HT1080 (cell line): Measurements from ENCODE around the gene RTN4RL1. TPM values are rescaled to one million over a fixed set of nuclear protein-coding genes. Genes with fewer than 3 reads are reported as not detected.
A peak's percentile ranks its signal among the peaks of the same experiment; 100 is the strongest.

Experiments
- DNase-seq: peaks from one replicate; pipeline ENCODE4 v3.0.0-alpha.2; 2015; ENCODE audit warnings: low read depth
- polyA plus RNA-seq, 2 experiments: library from polyadenylated mRNA; depleted of rRNA; stranded (reverse); fragments of >200 nt; gene quantifications; 2 replicates each; pipeline ENCODE4 v1.2.3, GENCODE V29; 2015
- total RNA-seq: library from RNA; depleted of rRNA; stranded (reverse); fragments of >200 nt; shearing (Covaris generic); gene quantifications from 2 replicates; pipeline ENCODE4 v1.2.3, GENCODE V29; 2014; rRNA removed

RTN4RL1 gene, protein sequence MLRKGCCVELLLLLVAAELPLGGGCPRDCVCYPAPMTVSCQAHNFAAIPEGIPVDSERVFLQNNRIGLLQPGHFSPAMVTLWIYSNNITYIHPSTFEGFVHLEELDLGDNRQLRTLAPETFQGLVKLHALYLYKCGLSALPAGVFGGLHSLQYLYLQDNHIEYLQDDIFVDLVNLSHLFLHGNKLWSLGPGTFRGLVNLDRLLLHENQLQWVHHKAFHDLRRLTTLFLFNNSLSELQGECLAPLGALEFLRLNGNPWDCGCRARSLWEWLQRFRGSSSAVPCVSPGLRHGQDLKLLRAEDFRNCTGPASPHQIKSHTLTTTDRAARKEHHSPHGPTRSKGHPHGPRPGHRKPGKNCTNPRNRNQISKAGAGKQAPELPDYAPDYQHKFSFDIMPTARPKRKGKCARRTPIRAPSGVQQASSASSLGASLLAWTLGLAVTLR
- total RNA-seq: 4.3 and 5.6 TPM in 2 replicates
- 1.0 and 1.2 TPM in 2 replicates for polyA plus RNA-seq (2015; cell fraction: cytosol; rRNA removed)
- 0.85 and 1.0 TPM in 2 replicates for polyA plus RNA-seq (2015; cell fraction: nucleus; rRNA removed)

DNA sequence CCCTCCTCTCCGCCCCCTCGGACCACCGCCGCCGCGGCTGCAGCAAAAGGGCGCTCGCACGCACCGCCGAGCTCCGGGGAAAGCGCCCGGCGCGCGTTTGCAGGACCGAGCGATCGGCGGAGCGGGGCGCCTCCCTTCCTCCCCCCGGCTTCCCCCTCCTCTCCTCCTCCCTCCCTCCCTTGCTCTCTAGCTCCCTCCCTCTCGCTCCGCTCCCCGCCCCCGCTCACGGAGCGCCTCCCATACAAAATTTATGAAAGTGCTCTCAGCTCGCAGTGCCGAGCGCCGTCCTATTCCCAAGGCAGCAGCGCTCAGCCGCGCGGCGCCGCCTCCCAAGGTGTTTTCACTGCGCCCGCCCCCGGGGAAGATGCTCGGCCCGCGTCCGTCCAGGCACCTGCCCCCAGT is at the start of gene RTN4RL1:
TSS of gene RTN4RL1 (minus strand) at position 115 of the 402 bp plus-strand sequence. CDS start 469 bp downstream, outside the sequence.
- DNase-seq: peak; percentile 75

DNA sequence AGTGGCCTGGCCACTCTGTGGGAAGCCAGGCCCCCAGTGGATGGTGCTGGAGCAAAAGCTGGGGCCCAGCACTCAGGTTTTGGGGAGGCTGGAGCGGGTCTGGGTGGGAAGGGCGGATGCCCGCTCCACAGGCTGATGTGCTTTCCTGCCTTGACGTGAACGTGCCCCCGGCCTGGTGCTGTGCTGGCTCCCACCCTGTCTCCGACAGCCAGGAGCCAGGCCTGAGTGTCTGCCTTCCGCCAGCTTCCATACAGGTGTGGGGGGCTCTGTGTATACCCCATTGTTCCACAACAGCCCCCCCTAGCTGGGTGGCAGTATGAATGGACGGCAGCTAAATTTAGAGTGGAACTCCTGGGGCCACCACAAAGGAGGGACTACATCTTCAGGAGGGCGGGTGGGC is 49.8 kb upstream of the RTN4RL1 start:
- no peak for DNase-seq

DNA sequence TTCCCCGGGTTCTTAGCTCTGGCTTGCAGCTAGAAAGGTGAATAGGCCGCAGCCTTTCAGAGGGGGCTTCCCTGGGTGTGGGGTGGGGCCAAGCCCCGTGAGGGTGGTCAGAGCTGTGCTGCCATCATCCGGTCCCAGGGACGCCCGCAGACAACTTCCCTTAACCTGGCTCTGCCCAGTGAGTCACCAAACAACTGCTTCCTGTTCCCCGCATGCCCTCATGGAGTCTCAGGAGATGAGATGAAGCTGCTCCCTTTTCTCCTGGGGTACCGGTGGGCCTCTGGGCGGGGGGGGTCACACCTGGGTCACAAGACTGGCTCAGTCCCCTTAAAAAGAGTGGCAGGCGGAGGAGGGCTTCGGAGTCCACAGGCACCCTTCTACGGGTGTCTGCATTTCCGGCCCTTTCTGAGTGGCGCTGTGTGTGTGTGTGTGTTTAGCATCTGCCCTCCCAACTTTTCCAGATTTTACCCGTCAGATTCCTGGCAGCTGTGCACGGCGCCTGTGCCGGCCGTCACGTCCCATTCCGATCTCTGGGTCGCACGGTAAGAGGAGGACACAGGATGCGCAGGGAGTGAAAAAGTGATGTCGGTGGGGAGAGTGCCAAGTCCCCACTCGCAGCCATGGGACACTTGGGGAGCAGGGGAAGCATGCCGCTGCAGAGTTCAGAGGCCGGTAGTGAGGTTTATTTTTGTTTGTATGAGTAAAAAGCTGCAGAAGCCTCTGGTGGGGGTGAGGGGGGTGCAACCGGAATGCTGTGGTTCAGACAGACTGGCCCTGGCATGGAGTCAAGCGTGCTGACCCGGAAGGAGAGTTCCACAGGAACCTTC is 46.5 kb upstream of the RTN4RL1 start:
- peak; percentile 83 for DNase-seq

DNA sequence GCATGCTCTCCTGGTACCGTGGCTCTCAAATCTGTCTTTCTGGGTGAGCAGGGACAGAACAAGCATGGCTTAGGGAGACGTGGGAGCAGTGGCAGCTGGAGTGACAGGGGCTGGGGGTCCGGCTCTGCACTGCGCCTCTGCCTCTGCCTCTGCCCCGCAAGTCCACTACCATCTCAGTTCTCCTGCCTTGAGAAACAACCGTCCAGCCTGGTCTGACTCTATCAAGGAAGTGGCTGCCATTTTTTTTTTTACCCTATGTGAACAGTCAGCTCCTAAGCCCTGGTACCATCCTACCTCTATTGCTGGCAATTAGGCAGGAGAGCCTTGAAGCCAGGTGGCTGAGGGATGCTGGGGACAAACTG is 45.9 kb upstream of the RTN4RL1 start:
- DNase-seq: no peak

DNA sequence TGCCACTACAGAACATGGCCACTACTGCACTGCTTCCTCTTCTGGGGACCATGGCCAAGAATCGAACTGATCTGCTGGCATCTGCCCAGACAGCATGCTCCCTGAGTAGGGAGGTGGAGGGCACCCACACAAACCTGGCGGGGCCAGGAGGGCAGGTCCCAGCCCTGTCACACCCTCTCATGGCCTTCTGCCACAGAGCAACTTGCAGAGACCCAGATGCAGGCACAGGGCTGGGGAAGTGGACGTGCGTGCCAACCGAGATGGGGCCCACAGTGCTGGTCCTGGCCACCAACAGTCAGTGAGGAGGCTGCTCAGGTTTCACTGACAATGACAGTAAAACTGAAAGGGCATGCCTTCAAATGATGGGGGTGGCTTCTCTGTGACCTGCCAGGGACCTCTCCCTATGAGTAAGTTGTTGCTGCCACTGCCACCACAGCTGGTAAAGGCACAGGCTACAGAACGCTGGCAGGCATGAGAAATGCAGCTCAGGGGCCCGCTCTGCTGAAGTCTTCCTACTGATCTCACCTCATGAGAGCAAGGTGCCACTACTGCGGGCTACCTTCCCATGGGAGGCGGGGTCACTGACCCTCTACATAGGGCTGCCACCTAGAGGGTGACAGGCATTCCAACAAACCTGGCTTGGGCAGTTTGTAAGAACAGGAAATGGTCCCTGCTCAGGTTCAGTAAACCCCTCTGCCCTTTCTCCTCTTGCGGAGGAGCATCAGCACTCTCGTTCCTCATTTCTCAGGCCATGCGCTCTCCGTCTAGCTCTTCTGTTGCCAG is 45.3 kb upstream of the RTN4RL1 start:
- DNase-seq: no peak

DNA sequence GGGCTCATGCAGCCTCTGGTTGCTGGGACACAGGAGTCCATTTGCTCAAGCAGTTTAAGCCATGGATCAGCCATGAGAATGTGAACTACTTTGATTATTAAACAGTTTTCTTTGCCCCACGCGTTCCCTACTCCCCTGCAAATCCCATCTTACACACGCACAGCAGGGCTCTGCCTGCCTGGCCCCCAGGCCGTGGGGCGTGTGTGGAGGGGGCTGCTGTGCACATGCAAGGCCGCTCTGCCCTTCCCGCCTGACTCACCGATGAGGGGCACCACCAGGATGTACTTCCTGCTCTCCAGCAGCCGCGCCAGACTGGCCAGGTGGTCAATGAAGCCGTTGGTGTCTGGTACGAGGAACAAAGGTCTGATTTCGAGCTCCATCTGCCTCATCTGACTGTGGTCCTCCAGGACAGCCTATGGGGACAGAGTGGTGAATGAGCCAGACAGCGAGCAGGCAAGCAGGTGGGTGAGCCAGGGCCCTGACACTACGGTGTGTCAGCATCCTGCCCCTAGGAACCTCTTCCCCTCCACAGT is 43.5 kb upstream of the RTN4RL1 start:
- peak; percentile 98 for DNase-seq

DNA sequence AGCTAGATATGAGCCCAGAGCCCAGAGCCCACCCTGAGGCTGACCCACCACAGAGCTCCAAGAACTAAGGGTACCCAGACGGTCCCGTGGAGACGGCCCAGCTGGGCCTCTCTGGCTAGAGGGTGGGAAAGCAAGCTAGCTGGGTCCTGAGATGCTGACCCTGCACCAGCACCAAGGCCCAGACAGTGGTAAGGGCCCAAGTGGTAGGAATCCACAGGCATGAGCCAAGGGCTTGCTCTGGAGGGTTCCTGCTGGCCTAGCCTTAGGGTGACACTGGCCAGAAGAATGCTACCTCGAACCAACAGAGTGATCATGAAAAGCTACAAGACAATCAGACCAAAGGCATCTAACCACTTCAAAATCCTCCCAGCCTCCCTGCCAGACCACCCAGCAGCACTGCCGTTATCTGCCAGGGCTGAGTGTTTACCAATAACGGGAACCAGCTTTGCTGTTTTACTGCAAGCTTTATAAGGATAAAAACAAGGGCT is 42.9 kb upstream of the RTN4RL1 start:
- DNase-seq: peak; percentile 58

DNA sequence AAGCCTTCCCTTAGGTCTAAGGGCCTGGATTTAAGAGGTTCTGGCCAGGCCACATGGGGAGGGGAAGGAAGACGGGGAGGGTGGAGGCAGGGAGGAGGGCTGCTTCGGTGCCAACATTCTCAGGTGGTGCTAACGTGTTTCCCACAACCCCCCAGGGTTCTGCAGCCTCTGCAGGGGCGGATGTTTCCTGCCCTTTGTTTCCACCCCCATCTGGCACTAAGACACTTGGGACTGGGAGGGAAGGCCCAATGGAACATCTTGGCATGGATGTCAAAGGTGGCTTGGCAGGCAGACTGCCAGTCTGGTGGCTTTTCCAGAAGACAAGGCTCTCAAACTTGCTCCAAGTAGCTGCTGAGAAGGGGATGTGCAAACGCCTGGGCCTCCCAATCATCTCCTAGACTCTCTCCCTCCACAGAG is 42.5 kb upstream of the RTN4RL1 start:
- DNase-seq: peak; percentile 74

DNA sequence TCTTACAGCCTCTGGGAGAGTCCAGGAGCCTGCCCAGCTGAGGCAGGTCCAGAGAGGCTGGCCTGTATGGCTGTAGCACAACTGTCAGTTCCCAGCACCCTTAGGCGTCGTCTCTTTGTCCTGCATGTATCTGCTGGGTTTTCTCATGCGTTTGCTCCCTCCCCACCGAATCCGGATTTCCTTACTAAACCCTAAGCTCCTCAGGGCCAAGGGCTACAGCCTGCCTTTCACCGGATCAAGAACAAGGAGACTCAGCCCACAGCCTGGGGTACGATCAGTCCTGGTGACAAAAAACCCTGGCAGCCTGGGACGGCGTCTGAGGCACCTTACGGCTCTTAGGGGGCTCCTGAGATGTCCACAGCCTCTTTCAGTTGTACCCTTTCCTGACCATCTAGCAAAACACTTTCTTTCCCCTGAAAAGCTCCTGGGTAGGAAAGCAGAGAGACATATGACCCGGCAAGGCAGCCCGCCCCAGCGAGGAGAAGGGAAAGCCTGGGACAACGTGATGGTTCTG is 42.0 kb upstream of the RTN4RL1 start:
- DNase-seq: no peak

DNA sequence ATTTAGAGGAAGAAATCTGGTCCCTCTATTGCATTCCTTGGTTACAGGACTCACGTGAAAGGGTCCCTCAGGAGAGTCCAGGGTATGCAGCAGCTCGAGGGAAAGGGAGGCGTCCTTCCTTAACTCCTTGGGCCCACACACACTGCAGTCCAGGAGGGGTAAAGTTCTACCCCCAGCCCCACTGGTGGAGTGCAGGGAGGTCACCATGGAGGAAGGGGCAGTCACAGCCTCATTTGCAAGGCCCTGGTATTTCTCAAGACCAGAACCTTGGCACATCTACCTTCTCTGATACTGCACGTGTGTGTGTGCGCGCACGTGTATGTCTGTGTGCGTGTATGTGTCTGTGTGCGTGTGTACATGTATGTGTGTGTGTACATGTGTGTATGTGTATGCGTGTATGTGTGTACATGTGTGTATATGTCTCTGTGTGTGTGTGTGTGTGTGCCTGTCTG is 40.8 kb upstream of the RTN4RL1 start:
- no peak for DNase-seq

DNA sequence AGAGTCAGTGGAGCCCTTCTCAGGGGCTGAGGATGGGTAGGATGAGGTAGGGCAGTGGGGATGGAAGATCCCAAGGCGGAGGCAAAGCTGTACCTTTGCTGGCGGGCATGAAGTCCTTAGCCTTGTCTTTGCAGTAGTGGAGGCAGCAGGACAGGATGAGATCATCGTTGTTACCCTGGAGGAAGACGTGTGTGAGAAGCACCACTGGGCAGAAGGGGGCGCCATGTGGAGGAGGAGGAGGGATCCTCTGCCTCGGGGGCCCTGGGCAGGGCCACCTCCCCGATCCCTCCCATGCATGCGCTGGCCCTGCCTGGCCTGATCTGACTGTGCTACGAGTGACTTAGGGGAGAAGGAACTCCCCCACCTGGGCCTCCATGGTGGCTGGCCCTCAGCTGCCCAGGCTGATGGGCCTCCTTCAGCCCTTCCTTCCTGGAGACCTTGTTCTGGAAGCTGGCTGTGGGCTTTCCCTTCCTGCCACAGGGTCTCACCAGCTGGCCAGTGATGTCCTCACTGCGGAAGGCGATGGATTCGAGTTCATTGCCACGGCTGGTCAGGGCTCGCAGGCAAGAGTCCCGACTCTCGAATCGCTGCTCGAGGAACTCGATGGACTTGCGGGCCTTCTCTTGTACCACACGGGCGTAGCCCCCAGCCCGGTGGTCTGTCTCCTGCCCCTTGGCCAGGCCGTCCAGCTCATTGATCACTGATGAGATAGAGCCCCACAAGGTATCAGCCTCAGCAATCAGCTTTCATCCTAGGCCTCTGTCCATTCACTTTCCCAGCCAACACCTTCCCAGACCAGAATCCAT is 40.0 kb upstream of the RTN4RL1 start:
- peak; percentile 50 for DNase-seq

DNA sequence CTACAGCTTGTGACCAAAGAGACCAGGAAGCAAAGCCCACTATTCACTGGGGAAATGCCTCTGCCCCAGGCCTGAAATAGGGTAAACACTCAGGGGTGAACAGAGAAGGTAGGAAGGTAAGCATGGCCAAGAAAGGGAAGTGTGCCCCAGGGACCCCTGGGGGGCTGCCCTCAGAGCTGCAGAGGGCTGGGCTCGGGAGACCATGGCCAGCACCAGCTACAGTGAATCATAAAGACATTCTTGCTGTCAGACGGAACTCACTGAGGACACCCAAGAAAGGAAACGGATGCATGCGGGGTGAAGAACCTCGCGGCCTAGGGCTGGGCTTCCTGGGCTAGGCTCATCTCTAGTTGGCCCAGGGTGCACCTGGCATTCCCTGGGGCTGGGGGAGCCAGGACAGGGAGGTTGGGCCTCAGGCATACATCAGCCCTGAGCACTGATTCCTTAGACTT is 39.4 kb upstream of the RTN4RL1 start:
- DNase-seq: no peak

DNA sequence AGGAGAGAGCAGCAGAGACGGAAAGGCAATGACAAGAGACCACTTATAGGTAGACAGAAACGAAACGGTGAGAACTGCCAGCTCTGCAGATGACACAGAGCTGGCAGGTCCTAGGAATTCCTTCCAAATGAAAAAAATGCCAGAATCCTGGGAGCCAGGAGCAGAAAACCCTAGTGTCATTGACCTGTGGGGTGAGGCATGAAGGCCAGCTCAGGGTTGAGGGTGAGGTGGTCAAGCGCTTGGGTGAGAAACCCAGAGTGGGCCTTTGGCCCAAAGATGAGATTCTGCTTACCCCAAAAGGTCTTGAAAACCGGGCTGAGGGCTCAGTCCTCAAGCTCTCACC is 39.0 kb upstream of the RTN4RL1 start:
- no peak for DNase-seq

DNA sequence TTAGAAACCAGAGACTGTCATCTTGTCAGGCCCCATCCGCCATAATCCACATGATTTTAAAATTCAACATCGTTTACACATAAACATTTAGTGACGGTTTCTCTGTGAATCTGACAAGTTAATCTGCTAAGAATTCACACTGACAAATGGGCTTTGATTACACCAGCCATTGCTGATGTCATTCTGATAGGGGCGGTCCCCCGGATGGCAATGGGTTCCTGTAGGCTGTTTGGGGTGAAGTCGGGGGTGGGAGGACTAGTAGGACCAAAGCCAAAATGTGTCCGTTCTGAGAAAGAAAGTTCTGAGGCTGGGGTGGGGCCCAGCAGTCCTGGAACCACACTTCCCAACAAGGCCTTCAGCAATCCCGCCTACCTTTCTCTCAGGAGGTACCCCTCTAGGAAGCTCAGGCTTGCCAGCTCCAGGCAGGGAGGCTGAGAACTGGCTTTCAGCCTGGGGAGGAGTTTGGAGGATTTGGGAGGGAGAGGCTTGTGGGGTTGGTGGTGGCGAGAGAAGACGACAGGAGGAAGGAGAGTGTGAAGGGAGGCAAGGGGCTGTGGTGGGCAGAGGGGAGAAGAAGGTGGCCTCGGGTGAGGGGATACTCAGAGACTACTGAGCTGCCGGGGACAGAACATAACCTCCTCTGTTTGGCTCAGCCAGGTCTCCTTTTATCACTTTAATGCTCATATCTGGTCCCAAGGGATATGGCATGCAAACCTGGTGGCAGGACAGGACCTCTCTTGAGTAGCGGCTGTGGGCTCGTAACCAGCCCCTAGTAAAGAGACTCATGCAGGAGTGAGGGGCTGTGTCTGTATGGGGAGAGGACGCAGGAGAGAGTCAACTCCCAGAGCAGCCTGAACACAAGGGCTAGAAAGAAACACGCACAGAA is 38.4 kb upstream of the RTN4RL1 start:
- DNase-seq: no peak

DNA sequence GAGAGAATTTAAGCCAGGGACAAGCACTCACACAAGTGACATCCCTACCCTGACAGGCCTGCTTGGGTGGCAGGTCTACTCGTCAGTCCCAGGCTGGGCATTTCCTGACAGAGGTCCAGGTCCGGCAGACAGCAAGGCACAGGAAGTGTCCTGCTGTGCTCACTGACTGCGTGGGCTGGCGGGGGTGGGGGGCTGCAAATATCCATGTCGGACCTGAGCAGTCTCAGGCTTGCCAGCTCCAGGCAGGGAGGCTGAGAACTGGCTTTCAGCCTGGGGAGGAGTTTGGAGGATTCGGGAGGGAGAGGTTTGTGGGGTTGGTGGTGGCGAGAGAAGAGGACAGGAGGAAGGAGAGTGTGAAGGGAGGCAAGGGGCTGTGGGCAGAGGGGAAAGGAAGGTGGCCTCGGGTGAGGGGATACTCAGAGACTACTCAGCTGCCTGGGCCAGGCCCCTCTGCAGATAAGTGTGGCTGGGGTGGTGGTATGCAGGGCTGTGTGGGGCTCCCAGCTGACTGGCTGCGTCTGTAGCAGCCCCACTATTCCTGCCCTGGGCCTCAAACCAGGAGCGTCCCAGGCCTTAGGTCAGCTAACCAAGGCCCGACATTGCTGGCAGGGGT is 37.5 kb upstream of the RTN4RL1 start:
- DNase-seq: peak; percentile 57

DNA sequence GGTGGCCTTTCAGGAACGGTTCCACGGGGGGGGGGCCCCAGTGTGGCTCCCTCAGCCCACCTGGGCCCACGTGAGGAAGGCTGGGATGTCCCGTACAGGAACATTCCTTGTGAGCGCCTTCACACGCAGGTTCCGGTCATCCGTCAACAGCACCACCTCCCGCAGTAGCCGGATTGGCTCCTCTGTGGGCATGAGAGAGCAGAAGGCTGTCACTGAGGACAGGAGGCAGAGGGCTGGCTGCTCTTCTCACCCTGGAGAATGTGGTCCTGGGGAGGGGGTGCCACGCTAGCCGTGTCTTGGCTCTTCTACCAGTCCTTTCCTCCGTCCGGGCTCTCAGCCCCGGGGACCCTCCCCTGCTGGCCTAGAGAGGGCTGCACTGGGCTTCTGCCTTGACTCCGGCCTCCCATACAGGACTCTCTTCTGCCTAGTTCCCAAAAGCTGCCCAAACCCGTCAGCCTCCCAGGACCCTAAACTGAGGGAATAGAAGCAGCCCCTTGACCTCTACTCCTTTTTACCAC is 36.4 kb upstream of the RTN4RL1 start:
- DNase-seq: no peak

DNA sequence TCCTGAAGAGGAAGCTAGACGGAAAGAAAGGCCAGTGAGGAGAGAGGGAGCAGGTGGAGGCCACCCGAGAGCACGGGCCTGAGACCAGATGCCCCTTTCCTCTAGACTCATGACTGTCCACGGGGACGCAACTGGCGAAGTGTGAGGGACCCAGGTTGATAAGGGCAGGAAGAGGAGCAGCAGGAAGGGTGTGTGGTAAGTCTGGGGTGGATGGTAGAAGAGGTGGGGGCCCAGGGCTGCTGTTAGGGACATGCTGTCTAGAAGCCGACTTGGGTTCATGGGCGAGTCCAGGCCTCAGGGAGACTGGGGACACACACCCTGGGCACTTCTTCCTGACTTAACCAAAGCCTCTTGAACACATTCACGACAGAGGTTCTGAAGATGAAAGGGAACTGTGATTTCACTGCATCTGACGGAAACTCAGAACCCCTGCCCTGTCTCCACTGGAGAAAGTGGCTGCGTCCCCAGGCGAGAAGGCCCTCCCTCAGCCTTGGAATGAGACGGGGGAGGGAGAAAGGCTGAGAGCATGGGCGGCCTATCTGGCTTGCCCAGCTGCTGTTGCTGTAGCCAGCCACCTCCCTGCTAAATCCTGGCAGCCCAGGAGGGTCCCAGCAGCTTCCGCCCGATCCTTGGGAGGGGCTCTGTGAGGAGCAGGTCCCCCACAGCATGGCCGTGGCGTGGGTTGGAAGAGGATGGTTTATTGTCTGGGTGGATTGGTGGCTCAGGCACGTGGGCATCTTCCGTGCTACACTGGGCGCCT is 35.7 kb upstream of the RTN4RL1 start:
- no peak for DNase-seq

DNA sequence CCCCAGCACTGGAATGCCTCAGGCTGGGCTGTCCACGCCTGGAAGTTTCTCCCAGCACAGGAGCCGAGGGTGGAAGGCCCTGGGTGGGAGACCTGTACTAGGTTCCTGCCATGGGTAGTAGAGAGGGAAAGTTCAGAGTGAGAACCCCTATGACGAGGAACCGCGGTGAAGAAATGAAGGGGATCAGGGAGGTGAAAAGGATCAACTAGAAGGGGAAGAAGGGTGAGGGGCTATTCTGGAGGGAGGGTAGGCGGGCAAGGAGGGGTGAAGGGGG is 35.2 kb upstream of the RTN4RL1 start:
- DNase-seq: no peak
